Stimulated activated CD4-positive, alpha-beta T cell treated with anti-CD3 and anti-CD28 coated beads, Interleukin-1b, Interleukin-23, amount 100 ng/mL, for 1 hour (primary cell): Measurements from ENCODE around the gene NOS3.

Source experiments
- DNase-seq, 2 donors: peaks; one replicate each; pipeline ENCODE4 v3.0.0-alpha.2; 2020; ENCODE audit warnings: low read depth in 2 of 2

The NOS3 gene

DNA sequence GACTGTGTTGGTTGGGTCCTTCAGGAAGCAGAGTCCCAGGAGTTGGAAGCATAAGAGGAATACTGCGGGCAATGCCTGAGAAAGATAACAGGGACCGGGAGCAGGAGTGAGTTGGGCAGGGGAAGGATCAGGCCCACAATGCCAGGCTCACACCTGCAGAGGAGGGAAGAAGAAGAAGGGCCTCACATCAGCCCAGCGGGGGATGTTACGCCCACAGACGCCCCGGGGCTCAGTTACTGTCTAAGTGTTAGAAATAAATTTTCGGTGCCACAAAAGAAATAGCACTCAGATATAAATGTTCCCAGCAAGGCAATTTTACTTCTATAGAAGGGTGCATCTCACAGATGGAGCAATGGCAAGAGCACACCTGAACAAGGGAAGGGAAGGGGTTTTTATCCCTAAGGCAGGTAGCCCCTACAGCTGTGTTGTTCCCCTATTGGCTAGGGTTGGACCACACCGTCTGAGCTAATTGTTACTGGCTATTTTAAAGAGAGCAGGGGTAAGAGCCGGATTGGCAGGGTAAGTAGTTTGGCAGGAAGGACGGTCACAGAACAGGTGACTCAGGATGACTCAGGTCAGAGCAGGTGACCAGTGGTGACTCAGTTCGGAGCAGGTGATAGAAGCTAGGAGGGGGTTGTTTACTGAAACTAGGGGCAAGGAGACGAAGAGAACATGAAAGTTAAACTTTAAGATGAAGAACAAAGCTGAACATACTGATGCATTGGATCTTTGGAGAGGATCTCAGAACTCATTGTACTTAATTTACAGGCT is at the start of gene NOS3:
TSS of gene NOS3 (plus strand) at position 602 of the 771 bp plus-strand sequence. CDS start 2,787 bp downstream, outside the sequence.
- no peak for DNase-seq

DNA sequence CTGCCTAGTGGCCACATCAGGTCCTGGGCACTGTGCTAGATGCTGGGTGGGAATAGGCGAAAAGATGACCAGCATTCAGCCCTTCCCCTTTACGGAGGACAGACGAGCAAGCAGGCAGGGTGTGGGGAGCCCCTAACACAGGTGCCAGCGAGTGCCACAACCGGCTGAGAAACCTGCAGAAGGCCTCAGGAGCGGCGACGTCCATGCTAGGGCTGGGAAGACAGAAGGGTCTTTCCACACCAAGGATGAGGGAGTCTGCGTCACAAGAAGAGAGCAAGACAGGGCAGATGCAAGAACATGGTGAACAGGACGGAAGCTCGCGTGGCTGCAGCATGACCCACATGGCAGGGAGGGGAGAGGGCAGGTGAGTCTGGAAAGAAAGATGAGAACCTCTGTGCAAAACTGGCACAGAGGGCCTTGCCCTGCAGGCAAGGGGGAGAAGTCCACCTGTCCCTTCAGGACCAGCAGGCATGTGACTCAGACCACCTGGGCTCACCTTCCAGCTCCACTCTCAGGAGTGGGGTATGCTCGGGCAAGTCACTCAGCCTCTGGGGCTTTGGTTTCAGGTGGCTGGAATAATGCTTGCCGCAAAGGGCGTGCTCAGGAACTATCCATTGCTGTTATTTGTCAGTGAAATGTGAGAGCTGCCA is 49.3 kb upstream of the NOS3 start:
- DNase-seq, result no peak

DNA sequence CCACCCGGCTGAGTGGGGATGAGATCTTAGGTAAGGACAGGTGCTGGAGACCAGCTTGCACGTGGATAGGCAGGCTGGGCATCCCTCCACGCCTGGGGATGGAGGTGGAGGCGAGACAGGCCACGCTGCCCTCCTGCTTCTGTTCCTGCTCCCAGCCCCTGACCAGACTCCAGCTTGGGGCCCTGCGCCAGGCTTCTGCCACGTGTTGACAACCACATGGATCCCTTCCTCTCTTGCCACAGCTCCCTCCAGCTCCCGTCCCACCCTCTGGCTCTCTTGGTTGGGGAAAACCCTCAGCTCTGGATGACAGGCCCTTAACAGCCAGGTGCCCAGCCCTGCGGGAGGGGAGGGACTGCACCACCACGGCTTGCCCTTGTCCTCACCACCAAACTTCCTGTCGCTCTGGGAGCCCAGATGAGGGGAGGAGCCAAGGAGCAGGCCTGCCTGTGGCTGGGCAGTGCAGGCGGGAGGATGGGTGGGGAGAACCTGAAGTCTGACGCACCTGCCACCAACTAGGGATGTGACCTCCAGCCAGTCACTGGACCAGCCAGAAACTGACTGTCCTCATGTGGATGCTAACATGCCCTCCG is 48.7 kb upstream of the NOS3 start:
- no peak for DNase-seq

DNA sequence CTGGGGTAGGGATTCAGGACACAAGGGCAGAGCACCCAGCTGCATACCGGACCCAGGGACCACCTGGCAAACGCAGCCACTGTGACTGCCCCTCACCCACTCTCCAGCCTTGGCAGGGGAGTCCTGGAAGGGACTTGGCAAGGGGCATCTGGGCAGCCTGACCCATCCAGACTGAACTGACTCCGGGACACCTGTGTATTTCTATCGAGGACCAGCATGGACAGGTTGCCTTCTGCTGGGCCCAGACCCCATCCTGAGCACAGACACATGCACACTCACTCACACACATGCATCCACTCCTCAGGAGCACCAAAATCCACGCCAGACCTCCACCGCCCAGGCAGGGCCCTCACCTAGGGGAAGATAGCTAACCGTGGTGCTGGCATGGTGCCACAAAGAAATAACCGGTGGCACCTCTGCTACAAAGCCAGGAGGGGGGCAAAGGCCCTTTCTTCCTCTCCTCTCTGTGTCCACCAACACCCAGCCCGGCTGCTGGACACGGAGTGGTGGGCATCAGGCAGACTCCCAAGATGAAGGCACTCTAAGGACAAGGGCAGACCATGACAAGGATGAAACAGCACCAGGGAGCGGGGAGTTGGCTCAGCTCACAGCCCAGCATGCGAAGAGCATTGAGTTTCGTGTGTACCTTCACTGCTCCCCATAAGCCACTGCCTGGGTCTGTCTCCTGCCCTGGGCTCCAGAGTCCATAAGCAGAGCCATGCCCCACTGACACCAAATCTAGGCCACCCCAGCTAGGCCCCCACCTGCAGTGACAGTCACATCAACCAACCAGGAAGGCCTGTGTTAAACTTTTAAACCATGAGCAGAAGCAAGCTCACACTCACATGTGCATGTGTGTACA is 48.0 kb upstream of the NOS3 start:
- no peak for DNase-seq

DNA sequence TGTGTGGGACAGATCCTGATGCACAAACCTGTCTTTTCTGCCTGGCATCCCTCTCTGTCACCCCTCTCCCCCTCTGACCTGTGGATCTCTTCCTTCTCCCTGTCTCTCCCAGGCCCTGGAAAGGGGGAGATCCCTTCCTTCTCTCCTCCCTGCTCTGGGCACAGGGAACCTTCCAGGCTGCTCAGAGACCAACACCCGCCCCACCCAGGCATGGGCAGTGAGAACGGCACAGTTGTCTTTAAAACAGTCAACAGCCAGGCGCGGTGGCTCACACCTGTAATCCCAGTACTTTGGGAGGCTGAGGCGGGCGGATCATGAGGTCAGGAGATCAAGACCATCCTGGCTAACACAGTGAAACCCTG is 47.4 kb upstream of the NOS3 start:
- no peak for DNase-seq

DNA sequence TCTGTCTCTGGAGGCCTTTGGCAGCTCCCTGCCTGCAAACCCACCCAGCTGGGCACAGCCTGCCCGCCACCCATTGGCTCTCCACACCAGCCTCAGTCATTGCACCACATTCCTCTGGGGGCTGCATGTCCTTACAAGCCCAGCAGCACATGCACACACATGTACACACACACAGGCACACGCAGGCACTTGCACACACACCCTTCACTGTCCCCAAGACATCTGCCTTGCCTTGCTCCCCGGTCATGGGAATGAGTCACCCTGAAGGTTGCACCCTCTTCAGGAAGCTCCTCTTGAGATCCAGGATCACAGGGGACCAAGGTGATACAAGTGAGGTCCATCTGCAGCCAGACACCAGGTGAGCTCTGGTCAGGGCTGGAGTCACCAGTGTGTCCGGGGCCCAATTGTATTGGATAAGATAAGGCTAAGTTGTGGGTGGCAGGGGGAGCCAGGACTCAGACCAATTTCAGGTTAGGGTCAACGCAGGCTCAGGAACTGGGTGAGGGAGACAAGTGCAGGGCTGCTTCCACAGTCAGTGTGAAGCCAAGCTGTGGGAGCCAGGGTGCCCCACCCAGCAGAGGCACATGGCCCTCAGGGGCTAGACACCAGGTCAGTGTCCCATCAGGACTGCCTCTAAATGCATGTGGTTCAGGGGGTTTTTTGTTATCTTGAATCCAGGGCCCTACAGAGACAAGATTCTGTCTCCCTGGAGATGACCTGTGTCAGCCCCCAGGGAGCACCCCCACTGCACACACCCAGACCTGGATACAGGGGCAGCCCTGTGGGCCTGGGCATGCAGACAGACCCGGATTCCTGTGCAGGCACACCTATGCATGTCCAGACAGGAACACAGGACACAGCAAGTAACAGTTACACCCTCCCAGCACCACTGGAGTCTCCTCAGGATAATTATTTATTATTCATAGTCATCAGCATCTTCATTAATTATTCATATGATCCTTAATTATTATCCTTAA is 46.5 kb upstream of the NOS3 start:
- DNase-seq, result no peak

DNA sequence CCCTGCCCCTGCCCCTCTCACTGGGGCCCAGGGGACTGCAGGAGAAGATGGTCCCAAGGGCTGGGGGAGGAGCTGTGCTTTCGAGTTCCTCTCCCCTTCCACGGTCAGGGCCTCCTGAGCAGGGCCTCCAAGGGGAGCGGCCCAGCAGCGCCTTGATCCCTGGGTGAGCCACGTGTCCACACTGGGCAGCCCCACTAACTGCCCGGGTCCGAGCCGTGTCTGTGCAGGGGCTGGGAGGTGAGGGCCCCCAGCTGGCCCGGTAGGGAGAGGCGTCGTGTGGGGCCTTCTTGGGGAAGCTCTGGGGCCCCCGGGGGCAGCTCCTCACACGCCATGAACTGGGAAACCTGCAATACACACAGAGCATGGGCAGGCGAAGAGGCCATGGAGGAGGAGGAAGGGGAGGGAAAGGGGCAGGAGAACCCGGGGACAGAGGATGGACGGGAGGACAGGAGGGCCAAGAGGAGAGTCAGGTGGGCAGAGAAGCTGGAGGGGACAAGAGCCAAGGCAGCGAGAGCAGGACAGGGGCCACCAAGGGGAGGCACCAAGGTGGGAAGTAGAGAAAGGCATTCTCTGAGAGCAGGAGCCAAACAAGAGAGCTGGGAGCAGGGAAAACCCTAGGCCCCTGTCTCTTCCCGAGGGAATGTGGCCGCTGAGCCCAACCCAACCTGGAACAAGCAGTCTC is 45.5 kb upstream of the NOS3 start:
- DNase-seq, result no peak

DNA sequence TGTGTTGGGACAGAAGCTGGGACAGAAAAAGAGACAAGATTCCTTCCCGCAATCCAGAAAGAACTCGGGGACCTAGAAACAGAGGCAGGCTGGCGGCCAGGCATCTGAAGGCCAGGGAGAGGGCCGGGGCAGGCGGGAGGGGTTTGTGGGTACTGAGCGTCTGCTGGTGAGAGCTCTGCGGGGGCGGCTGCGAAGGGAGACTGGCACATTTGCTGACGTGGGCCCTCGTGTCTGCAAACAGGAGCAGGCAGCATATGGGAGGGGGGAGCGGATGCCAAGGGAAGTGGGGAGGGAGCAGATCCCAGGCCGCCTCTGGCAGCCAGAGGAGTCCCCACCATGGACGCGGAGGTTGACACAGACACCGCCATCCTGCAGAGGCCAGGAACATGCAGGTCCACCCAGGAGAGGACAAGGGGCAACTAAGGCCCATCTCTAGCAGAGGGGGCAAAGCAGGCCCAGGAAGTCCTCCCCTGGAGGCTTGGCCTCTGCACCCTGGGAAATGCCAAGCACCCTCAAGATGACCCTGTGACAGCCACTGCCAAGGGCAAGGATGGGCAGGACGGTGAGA is 44.9 kb upstream of the NOS3 start:
- DNase-seq, result no peak

DNA sequence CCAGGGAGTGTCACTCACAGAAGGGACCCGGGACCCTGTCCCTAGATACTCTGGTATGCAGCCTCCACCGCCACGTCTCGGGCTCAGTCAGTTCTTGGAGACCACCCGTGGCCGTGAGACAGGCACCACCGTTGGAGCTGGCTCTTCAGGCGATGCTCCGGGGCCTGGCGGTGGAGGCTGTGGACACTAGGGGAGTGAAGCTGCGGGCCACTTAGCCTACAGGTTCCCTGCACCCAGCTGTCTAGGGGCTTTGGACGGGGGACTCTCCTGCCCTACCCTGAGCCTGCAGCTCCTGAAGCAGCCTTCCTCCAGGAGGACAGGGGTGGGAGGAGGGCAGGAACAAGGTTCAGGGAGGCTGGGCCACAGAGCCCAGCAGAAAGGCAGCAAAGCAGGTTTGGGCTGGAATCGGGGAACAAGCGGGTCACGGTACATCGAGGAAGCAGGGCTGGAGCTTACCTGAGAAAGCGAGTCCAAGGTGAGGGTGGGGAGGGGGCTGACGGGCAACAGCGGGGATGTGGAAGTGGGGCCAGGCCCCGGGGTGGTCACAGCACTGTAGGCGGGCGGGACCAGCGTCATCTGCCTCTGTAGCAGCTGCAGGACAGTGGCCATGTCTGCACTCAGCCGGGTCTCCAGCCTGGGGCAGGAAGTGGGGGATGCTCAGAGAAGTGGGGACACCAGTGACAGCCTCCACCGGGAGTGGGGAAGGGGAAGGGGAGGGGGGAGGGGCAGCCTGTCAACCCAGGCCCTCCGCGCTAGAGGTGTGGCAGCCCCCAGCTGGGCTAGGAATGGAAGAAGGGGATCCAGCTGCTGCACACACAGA is 44.2 kb upstream of the NOS3 start:
- no peak for DNase-seq

DNA sequence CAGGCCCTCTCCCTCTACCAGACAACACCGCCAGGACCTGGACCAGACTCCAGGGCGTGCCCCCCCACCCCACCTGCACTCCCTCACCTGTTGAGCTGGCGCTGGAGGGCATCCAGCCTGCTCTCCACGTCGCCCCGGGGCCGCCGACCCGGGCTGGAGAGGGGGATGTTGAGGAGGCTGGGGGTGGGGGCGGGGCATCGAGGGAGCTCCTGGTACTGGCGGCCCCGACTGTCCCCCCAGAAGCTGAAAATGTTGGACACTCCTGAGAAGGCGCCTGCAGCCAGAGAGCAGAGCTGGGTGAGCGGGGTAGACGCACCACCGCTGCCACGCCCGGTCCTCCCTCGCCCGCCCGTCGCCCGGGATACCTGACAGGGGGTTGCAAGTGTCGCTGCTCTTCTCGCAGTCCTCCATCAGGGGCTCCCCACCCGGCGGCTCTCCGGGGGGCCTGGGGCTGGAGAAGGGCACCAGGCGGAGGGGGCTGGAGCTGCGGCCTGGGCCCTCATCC is 43.5 kb upstream of the NOS3 start:
- DNase-seq, result no peak

DNA sequence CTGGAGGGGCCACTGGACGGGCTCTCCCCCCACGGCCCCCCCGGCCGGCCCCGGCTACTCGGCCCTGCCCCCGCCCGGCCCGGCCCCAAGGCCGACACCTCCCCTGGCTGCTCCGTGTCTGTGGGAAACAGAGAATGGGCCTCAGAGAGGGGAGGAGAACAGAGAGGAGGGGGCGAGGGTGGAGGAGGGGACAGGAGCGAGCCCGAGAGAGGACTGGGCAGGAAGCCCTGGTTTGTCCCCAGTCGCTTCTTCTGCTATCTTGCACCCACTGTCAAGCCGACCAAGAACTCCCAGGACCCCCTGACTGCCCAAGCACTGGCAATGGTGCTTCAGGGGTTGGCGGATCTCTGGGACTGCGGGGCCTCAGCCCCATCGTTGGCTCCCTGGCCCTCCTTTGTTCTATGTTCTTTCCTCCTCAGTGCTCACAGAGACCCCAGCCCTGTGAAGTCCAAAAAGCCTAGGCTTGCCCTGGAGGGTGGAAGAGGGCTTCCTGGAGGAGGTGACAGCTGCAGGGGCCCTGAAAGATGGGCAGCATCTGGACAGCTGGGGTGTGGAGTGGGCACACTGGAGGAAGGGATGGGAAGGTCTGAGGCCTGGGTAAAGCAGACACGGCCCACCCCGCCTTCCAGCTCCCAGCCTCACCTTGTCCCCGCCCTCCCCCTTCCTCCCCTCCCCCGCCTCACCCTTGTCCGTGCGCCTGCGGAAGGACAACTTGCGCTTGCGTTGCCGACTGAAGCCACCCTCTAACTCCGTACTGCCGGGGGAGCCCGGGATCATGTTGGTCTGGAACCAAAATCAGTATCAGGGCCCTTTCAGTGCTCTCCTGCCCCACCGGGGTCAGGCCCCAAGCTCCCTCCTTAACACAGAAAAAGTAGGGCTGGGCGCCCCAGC is 42.8 kb upstream of the NOS3 start:
- no peak for DNase-seq

DNA sequence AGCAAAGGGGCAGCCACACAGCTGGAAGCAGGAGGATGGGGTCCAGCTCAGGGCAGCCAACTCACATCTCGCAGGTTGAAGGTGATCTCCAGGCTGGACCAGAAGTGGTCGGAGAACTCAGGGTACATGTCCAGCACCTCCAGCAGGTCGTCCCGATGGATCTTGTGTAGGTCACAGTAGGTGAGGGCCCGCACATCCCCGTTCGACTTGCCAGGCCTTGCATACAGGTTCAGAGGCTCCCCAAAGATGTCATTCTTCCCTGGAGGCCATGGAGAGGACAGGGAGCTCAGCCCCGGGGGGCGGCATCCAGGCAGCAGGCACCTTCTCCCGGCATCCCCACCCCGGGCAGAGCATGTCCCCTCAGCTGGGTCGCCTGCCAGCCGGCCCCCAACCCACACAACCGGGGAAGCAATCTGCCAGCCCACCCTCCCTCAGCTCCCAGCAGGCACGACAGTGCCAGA is 42.0 kb upstream of the NOS3 start:
- no peak for DNase-seq

DNA sequence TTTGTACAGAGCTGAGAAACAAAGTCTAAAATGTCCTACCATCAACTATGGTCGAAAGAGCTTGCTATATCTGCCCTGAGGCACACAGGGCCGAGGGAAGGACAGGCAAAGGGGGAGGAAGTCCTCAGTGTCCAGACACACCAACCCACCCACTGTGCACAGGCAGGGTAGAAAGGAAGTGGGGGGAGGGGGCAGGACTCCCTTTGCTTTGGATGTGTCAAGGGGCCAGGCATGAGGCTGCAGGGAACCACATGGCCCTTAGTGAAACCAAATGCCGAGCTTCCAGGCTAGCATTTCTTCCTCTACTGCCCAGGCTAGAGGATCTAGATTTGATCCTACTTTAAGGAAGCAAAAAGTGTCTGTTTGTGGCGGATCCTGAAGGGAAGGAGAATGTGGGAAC is 41.3 kb upstream of the NOS3 start:
- DNase-seq, result no peak

DNA sequence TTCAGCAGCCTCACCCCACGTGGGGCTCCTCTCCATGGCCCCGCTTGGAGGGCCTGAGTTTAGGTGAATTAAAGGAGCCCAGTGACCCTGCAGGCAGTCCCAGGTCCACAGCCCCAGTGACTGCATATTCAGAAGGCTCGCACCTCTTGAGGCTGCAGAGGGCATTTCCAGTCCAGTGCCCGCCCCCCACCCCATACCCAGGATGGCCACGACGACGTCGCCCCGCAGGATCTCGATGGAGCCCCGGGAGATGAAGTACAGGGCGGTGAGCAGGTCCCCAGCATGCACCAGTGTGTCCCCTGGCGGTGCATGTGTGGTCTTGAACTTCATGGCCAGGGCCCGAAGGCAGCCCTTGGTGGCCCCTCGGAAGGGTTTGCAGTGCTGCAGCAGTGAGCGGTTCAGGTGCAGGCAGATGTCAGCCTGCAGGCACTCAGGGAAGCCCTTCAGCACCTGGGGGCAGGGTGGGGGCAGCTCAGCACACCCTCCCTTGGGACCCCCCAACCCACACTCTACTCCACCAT is 40.8 kb upstream of the NOS3 start:
- DNase-seq, result no peak

DNA sequence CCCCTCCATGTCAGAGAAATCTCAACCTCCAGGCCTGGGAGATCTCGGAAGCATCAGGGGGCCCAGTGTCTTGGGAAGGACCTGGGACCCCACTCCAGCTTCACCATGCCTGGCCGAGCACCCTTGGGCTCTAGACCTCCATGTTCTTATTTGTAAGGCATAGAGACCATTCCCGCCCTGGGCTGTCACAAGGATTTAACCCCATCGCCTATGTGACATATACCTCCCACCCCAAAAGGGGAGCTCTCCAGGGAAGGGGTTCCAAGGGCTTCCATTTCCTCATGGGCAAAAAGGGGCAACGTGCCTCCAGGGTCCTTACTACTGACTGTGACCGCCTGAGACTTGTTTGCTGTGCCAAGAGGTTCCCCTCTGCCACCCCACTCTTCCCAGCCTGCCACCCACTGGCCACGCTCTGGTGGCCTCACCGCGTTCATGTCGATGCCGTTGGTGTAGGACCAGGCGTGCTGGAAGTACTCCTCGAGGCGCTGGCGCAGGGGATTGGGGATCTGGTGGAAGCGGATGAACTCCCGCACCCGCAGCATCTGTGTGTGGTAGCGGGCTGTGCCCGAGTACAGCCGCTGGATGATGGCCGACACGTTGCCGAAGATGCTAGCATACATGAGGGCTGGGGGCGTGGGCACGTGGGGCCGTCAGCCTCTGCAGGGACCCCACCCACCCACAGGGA is 40.2 kb upstream of the NOS3 start:
- DNase-seq, result no peak

DNA sequence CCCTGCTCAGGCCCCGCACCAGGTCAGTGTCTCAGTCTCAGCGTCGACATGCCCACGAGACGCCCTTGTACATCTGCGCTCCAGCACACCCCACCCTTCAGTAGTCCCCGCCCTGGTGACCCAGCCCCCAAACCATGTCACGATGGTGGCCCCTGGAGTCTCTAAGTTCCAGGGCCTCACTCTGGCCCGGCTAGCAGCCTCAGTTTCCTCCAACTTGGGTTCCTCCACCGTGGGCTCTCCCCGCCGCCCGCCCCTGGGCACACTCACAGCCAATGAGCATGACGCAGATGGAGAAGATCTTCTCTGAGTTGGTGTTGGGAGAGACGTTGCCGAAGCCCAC is 39.7 kb upstream of the NOS3 start:
- no peak for DNase-seq

DNA sequence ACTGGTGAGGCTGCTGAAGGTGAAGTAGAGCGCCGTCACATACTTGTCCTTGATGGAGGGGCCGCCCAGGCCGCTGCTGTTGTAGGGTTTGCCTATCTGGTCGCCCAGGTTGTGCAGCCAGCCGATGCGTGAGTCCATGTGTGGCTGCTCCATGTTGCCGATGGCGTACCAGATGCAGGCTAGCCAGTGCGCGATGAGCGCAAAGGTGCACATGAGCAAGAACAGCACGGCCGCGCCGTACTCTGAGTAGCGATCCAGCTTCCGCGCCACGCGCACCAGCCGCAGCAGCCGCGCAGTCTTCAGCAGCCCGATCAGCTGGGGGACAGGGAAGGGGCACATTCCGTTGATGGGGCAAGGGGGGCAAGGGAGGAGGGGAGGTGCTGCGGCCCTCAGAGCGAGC is 39.3 kb upstream of the NOS3 start:
- no peak for DNase-seq
